ENCODE measurements around the gene ASB18.
"Not testable (repeated sequence)": the region's sequence is repeated elsewhere in the genome, so short reads cannot be mapped to it uniquely, and the experiment has no call there.

The ASB18 gene

GRCh38 chr2:236284208-236284607, 20.0 kb upstream of the ASB18 start:
- no peak for DNase-seq

- no peak for DNase-seq
These were observed 18.2 kb upstream of the ASB18 start for GRCh38 chr2:236282406-236282805.

GRCh38 chr2:236281423-236281822, 17.2 kb upstream of the ASB18 start:
- DNase-seq = no peak

- DNase-seq = no peak
These were observed 8.9 kb upstream of the ASB18 start for GRCh38 chr2:236273126-236273525.

- no peak for DNase-seq
These were observed 7.6 kb upstream of the ASB18 start for GRCh38 chr2:236271851-236272250.

GRCh38 chr2:236269876-236270275, 5.7 kb upstream of the ASB18 start:
- DNase-seq = not testable (repeated sequence)

GRCh38 chr2:236265675-236266074, 1.5 kb upstream of the ASB18 start:
- DNase-seq = no peak

- DNase-seq = no peak
These were observed 2.0 kb downstream of the ASB18 start for GRCh38 chr2:236262238-236262637.

- DNase-seq = no peak
These were observed 2.8 kb downstream of the ASB18 start for GRCh38 chr2:236261452-236261851.

- no peak for DNase-seq
These were observed 4.8 kb downstream of the ASB18 start for GRCh38 chr2:236259371-236259770.

- DNase-seq = no peak
These were observed 6.6 kb downstream of the ASB18 start for GRCh38 chr2:236257575-236257974.

GRCh38 chr2:236257136-236257535, 7.1 kb downstream of the ASB18 start:
- no peak for DNase-seq

- no peak for DNase-seq
These were observed 7.7 kb downstream of the ASB18 start for GRCh38 chr2:236256366-236256985.

- no peak for DNase-seq
These were observed 9.5 kb downstream of the ASB18 start for GRCh38 chr2:236254674-236255073.

- no peak for DNase-seq
These were observed 10.2 kb downstream of the ASB18 start for GRCh38 chr2:236254001-236254400.

GRCh38 chr2:236252602-236253001, 11.6 kb downstream of the ASB18 start:
- no peak for DNase-seq

- no peak for DNase-seq
These were observed 13.2 kb downstream of the ASB18 start for GRCh38 chr2:236250909-236251579.

- DNase-seq = no peak
These were observed 13.9 kb downstream of the ASB18 start for GRCh38 chr2:236250286-236250685.

- DNase-seq = no peak
These were observed 15.1 kb downstream of the ASB18 start for GRCh38 chr2:236249066-236249465.

GRCh38 chr2:236246711-236247246, 17.4 kb downstream of the ASB18 start:
- DNase-seq = no peak

GRCh38 chr2:236244256-236244655, 19.9 kb downstream of the ASB18 start:
- DNase-seq = no peak

- no peak for DNase-seq
These were observed 22.1 kb downstream of the ASB18 start for GRCh38 chr2:236242057-236242495.

GRCh38 chr2:236241181-236242056, 22.8 kb downstream of the ASB18 start:
- no peak for DNase-seq
